Transverse colon (tissue), 4 donors: ENCODE measurements around the gene HIF1A. TPM values are rescaled to one million over a fixed set of nuclear protein-coding genes. Genes with fewer than 3 reads are reported as not detected.
A peak's percentile ranks its signal among the peaks of the same experiment; 100 is the strongest.

Experiments used
- DNase-seq: peaks from one replicate; pipeline ENCODE4 v3.0.0-alpha.2; 2019
- H3K27ac ChIP-seq, 4 donors: fragments of 200-600 bp; sonication (generic); 2 replicates each; pipeline ENCODE4 v1.5.1; 2016 to 2018; ENCODE audit warnings: inconsistent platforms in 4 of 4
- H3K27me3 ChIP-seq: fragments of 200-600 bp; sonication (generic); 2 replicates; pipeline ENCODE4 v1.5.1; 2017; ENCODE audit warnings: inconsistent platforms
- H3K36me3 ChIP-seq, 4 donors: fragments of 200-600 bp; sonication (generic); 2 replicates each; pipeline ENCODE4 v1.5.1; 2017 to 2019; ENCODE audit warnings: inconsistent platforms in 4 of 4
- H3K4me1 ChIP-seq, 4 donors: fragments of 200-600 bp; sonication (generic); 2 replicates each; pipeline ENCODE4 v1.5.1; 2017 to 2020; ENCODE audit warnings: inconsistent platforms in 4 of 4
- H3K4me3 ChIP-seq, 4 donors: fragments of 200-600 bp; sonication (generic); 1 replicate in 1 of 4; 2 replicates in 3 of 4; pipeline versions ENCODE4 v1.5.1 to v1.6.1; 2017 to 2019; ENCODE audit warnings: inconsistent platforms in 4 of 4
- H3K9me3 ChIP-seq, 2 donors: fragments of 200-600 bp; sonication (generic); 2 replicates each; pipeline ENCODE4 v1.5.1; 2017 to 2019; ENCODE audit warnings: inconsistent platforms in 2 of 2
- CTCF ChIP-seq, 5 experiments: fragments of 200-600 bp in 3 of 5; fragments of 450-650 bp in 2 of 5; sonication (generic) in 3 of 5; IDR thresholded peaks; 1 replicate in 2 of 5; 2 replicates in 3 of 5; pipeline ENCODE4 v1.5.1; 2016 to 2017; ENCODE audit warnings: antibody characterized with exemption in 5 of 5, inconsistent platforms in 3 of 5, mild to moderate bottlenecking in 2 of 5, moderate library complexity in 1 of 5
- EP300 ChIP-seq: sonication (generic); formaldehyde crosslinking; IDR thresholded peaks from one replicate; pipeline ENCODE4 v1.6.1; 2017; ENCODE audit warnings: antibody characterized with exemption, low read depth
- POLR2A ChIP-seq: fragments of 450-650 bp; IDR thresholded peaks from one replicate; pipeline ENCODE4 v1.6.1; 2016; ENCODE audit warnings: antibody characterized with exemption, mild to moderate bottlenecking, moderate library complexity
- POLR2AphosphoS5 ChIP-seq, 3 donors: sonication (generic); formaldehyde crosslinking; IDR thresholded peaks; one replicate each; pipeline ENCODE4 v1.6.1; 2016; ENCODE audit warnings: antibody characterized with exemption in 3 of 3
- WGBS, 2 donors: methylation state at CpG; one replicate each; pipeline ENCODE4 v1.1.5; 2018; ENCODE audit warnings: low coverage in 1 of 2; 5-methylcytosine and 5-hydroxymethylcytosine counted together
- in situ Hi-C, 4 donors: fragments of 200-750 bp; cut with MboI; loops; one replicate each; pipeline versions ENCODE4 v1.15.0 to v1.15.1; 2017; ENCODE audit warnings: low sequenced_read_pairs in 3 of 4, low pct_ligation_motif_present in 1 of 4, low pct_unique_long_range_greater_than_20kb in 1 of 4
- intact Hi-C: fragments of 100-400 bp; cut with DNase I; formaldehyde crosslinking; loops from one replicate; pipeline ENCODE4 v1.15.1; 2023; ENCODE audit warnings: low total_unique reads
- total RNA-seq, 4 donors: library from RNA; depleted of rRNA; stranded (reverse); fragments of >200 nt; gene quantifications; one replicate each; pipeline ENCODE4 v1.1.0, GENCODE V29; 2016

The HIF1A gene
- total RNA-seq, 4 donors from 2014 or later: 27.9 to 103 (median 76.1) TPM

DNA sequence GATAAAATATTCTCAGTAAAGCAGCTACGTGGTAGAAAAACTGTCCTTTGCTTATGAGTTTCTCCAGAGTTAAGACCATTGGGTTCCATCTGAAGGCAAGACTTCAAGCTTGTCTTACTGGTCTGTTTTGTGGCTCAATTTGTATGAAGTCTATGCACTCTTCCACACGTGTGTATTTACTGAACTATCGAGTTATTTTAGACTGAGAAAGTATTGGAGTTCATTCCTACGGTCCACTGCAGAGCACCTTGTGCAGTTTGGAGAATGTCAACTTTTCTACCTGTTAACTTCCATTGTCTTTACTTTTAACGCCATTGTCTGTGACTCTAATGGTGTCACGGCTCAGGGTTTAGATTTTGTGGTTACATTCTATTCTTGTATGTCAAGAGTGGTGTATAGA is 3.7 kb downstream of the HIF1A start:
- Histone ChIP-seq H3K4me3 (peak overlapping the region in 1 of 4 donors; percentile 98), H3K27ac (peak overlapping the region in 1 of 4 donors; percentile 98)
- no peak for TF ChIP-seq POLR2AphosphoS5 (IDR thresholded peaks at IDR 0.05)
- TF ChIP-seq POLR2A: no peak
- TF ChIP-seq EP300: no peak
- TF ChIP-seq CTCF (IDR thresholded peaks at IDR 0.05): no peak

GRCh38 chr14:61700104-61700886 is 5.0 kb downstream of the HIF1A start:
- peaks cover 0 to 75% (median 40%) of the 10 kb centered on the region in 4 donors for H3K4me1 ChIP-seq

More for the DNA sequence above, 3.7 kb downstream of the HIF1A start:
- no peaks in the 10 kb centered on the region for H3K9me3 ChIP-seq
- H3K36me3 ChIP-seq: no peaks in the 10 kb centered on the region
- 42 to 51% methylated on average over 5 to 6 of the region's 6 CpGs for WGBS, 2 donors
- in situ Hi-C loops (no loop called here), intact Hi-C loops (loop anchor here (10.0 kb wide), 1 partner anchor 66 kb away; the partner anchor contains the start of gene SNAPC1)
- no peaks in the 10 kb centered on the region for H3K27me3 ChIP-seq
- no peak for DNase-seq
- peaks cover 0 to 72% (median 40%) of the 10 kb centered on the region in 4 donors for H3K4me1 ChIP-seq

GRCh38 chr14:61701946-61702345 is 6.6 kb downstream of the HIF1A start:
- H3K36me3 ChIP-seq: no peaks in the 10 kb centered on the region
- H3K9me3 ChIP-seq: no peaks in the 10 kb centered on the region
- no peak for DNase-seq
- no peak overlapping the region for H3K27ac ChIP-seq
- H3K4me3 ChIP-seq: no peak overlapping the region
- intact Hi-C loops (no loop called here), in situ Hi-C loops (no loop called here)
- H3K4me1 ChIP-seq: peaks cover 0 to 88% (median 39%) of the 10 kb centered on the region in 4 donors
- TF ChIP-seq POLR2A (no peak), EP300 (no peak), CTCF (IDR thresholded peaks at IDR 0.05) (no peak), POLR2AphosphoS5 (IDR thresholded peaks at IDR 0.05) (no peak)
- H3K27me3 ChIP-seq: no peaks in the 10 kb centered on the region
- 79 to 82% methylated on average over 7 of the region's 7 CpGs for WGBS, 2 donors

More at GRCh38 chr14:61700104-61700886, 5.0 kb downstream of the HIF1A start:
- Histone ChIP-seq H3K4me3 (no peak overlapping the region), H3K36me3 (no peaks in the 10 kb centered on the region), H3K9me3 (no peaks in the 10 kb centered on the region), H3K27ac (no peak overlapping the region), H3K27me3 (no peaks in the 10 kb centered on the region)
- DNase-seq: no peak
- in situ Hi-C loops (no loop called here), intact Hi-C loops (no loop called here)
- TF ChIP-seq EP300 (no peak), POLR2AphosphoS5 (IDR thresholded peaks at IDR 0.05) (no peak), CTCF (IDR thresholded peaks at IDR 0.05) (no peak), POLR2A (no peak)
- WGBS, 2 donors: 72 to 80% methylated on average over 2 of the region's 2 CpGs

DNA sequence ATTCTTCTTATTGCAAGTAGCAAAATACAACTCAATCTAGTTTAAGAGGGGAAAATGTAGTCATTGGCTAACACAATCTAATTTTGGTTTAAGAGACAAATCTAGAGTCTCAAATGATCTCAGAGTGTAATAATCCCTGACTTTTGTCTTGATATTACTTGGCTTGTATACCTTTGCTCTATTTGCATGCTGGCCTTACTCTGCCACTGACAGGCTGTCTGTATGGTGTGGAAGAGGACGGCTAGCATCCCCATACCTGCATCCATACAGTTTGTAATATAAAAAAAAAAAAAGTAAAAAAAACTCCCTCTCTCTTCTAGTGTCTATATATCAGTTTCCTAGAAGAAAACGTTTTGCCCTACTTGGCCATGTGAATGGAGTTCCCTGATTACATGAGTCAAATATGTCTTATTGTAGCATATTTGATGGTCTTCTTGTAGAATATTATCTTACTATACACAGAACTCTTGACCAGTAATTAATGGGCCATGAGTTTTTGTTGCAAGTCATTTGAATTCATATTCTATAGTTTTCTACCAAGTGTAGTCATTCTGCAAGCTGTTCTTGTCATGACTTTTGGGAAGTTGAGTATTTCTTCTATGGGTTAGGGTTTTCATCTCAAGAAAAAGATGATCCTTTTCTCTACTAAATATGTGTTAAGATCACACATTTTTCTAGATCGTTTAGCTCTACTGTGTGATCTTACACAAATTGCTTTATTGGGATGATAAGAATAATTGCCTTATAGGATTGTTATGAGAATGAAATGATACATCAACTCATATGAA is 8.2 kb downstream of the HIF1A start:
- no peaks in the 10 kb centered on the region for H3K9me3 ChIP-seq
- no peak overlapping the region for H3K4me3 ChIP-seq
- WGBS, 2 donors: 35 to 36% methylated on average over 3 of the region's 3 CpGs
- no peaks in the 10 kb centered on the region for H3K36me3 ChIP-seq
- H3K27ac ChIP-seq: no peak overlapping the region
- no peak for DNase-seq
- TF ChIP-seq POLR2AphosphoS5 (IDR thresholded peaks at IDR 0.05): no peak
- TF ChIP-seq CTCF (IDR thresholded peaks at IDR 0.05): no peak
- in situ Hi-C loops: no loop called here
- H3K27me3 ChIP-seq: no peaks in the 10 kb centered on the region
- intact Hi-C loops: no loop called here
- H3K4me1 ChIP-seq: peaks cover 0 to 72% (median 28%) of the 10 kb centered on the region in 4 donors
